H1 (cell line): ENCODE results near the gene NDEL1. TPM values are rescaled to one million over a fixed set of nuclear protein-coding genes. Genes with fewer than 3 reads are reported as not detected.

Source experiments
- FOSL1 ChIP-seq: IDR thresholded peaks from 2 replicates; pipeline ENCODE4 v1.6.1; 2011; ENCODE audit warnings: mild to moderate bottlenecking, low read depth, low read length, moderate library complexity; ENCODE audit not compliant: insufficient read depth
- NANOG ChIP-seq: IDR thresholded peaks from 2 replicates; pipeline ENCODE4 v1.6.1; 2011; ENCODE audit warnings: low read length, low read depth, mild to moderate bottlenecking, inconsistent platforms; ENCODE audit not compliant: insufficient read depth, poor library complexity, severe bottlenecking
- polyA plus RNA-seq, 7 experiments: library from polyadenylated mRNA; depleted of rRNA in 3 of 7; stranded (reverse) in 5 of 7; unstranded in 2 of 7; fragments of >200 nt in 5 of 7; fragments of 200-250 nt in 2 of 7; gene quantifications; 1 replicate in 5 of 7; 2 replicates in 1 of 7; 4 replicates in 1 of 7; pipeline versions ENCODE4 v1.2.1 to v1.2.3, GENCODE V29; 2011 to 2013; ENCODE audit warnings: missing spikeins in 2 of 7, mixed read lengths in 2 of 7
- total RNA-seq: library from RNA; stranded (reverse); fragmentation: NEBNext Ultra II Directional; extraction: Animal tissue kit (Norgen Biotek cat#: 25700); gene quantifications from 2 replicates; pipeline ENCODE4 v1.2.1, GENCODE V29; 2021

NDEL1 gene
- total and polyA plus RNA-seq, 2 of the 8 experiments (the other 6 are each of a cell fraction or from before 2014, with no cell fraction given): 31.1 to 32.9 TPM

DNA sequence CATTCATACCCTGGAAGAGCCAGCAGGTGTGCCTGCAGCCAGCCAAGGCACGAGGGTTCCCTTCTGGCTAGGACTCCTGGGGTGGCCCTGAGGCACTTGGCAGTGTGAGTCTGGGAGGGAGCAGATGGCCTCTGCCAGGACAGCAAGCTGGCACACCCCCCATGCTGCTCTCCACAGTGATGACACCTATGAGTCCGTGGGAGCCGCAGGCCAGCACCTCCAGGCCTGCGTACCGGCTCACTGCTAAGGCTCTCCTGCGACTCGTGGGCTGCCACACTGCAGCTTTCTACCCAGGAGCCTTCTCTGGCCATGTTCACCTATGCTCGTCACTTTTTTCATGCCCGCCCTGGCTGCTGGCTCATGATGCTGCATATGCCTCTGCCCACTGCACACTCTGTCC is 68.1 kb downstream of the NDEL1 start (continued):
- TF ChIP-seq FOSL1 (no peak), NANOG (no peak)
